Hepatocyte (in vitro differentiated cells): ENCODE data around the gene PCDHA1. TPM values are rescaled to one million over a fixed set of nuclear protein-coding genes. Genes with fewer than 3 reads are reported as not detected.
A peak's percentile ranks its signal among the peaks of the same experiment; 100 is the strongest.
"Not testable (repeated sequence)": the region's sequence is repeated elsewhere in the genome, so short reads cannot be mapped to it uniquely, and the experiment has no call there.

ENCODE experiments used
- DNase-seq: peaks from one replicate; pipeline ENCODE4 v3.0.0-alpha.2; 2016; ENCODE audit warnings: low spot score
- H2AFZ ChIP-seq: fragments of 200-600 bp; sonication (generic); 2 replicates; pipeline ENCODE4 v1.6.0; 2016; ENCODE audit warnings: antibody characterized with exemption, mild to moderate bottlenecking
- H3K27ac ChIP-seq: fragments of 200-600 bp; sonication (generic); 2 replicates; pipeline ENCODE4 v1.5.1; 2016; ENCODE audit warnings: mild to moderate bottlenecking
- H3K27me3 ChIP-seq: fragments of 200-600 bp; sonication (generic); 2 replicates; pipeline ENCODE4 v1.6.1; 2016
- H3K36me3 ChIP-seq: fragments of 200-600 bp; sonication (generic); replicated peaks from 2 replicates; pipeline ENCODE4 v1.5.1; 2016; ENCODE audit warnings: low read depth; ENCODE audit not compliant: insufficient read depth
- H3K4me1 ChIP-seq: fragments of 200-600 bp; sonication (generic); 2 replicates; pipeline ENCODE4 v1.5.1; 2016; ENCODE audit warnings: mild to moderate bottlenecking, moderate library complexity; ENCODE audit not compliant: insufficient read depth
- H3K4me2 ChIP-seq: fragments of 200-600 bp; sonication (generic); 2 replicates; pipeline ENCODE4 v1.6.0; 2016
- H3K4me3 ChIP-seq: fragments of 200-600 bp; sonication (generic); 2 replicates; pipeline ENCODE4 v1.5.1; 2016; ENCODE audit warnings: mild to moderate bottlenecking
- H3K79me2 ChIP-seq: fragments of 200-600 bp; sonication (generic); 2 replicates; pipeline ENCODE4 v1.6.0; 2017; ENCODE audit warnings: mild to moderate bottlenecking
- H3K9me2 ChIP-seq: fragments of 200-600 bp; sonication (generic); replicated peaks from 2 replicates; pipeline ENCODE4 v1.6.0; 2017; ENCODE audit warnings: mild to moderate bottlenecking; ENCODE audit not compliant: insufficient read depth
- H3K9me3 ChIP-seq: fragments of 200-600 bp; sonication (generic); 2 replicates; pipeline ENCODE4 v1.5.1; 2016; ENCODE audit warnings: low read depth, mild to moderate bottlenecking
- H4K20me1 ChIP-seq: fragments of 200-600 bp; sonication (generic); 2 replicates; pipeline ENCODE4 v1.6.0; 2016; ENCODE audit warnings: mild to moderate bottlenecking; ENCODE audit not compliant: insufficient read depth, poor library complexity, severe bottlenecking
- EZH2 ChIP-seq: fragments of 200-600 bp; sonication (generic); IDR thresholded peaks from 2 replicates; pipeline ENCODE4 v1.6.1; 2016; ENCODE audit warnings: antibody characterized with exemption, mild to moderate bottlenecking, borderline replicate concordance
- EZH2phosphoT487 ChIP-seq: fragments of 200-600 bp; sonication (generic); IDR thresholded peaks from one replicate; pipeline ENCODE4 v1.6.1; 2018; ENCODE audit warnings: antibody characterized with exemption, mild to moderate bottlenecking, low read depth, moderate library complexity; ENCODE audit not compliant: unreplicated experiment, severe bottlenecking
- WGBS: methylation state at CpG from one replicate; pipeline ENCODE4 v1.1.6; 2016; ENCODE audit warnings: low lambda C conversion rate; ENCODE audit errors: missing lambda C conversion rate; 5-methylcytosine and 5-hydroxymethylcytosine counted together
- polyA plus RNA-seq: library from polyadenylated mRNA; unstranded; fragments of >200 nt; fragmentation: Nextera tagmentation; extraction: Ambion mirVana; gene quantifications from 2 replicates; pipeline ENCODE4 v1.2.1, GENCODE V29; 2016
- total RNA-seq: library from RNA; depleted of rRNA; stranded (reverse); fragments of >200 nt; gene quantifications from 2 replicates; pipeline ENCODE4 v1.2.3, GENCODE V29; 2014
- TF ChIP-seq, protein P1 (sequence below): fragments of 200-600 bp; sonication (generic); IDR thresholded peaks from 2 replicates; pipeline ENCODE4 v1.5.1; 2016; ENCODE audit warnings: antibody characterized with exemption, mild to moderate bottlenecking; ENCODE audit not compliant: poor library complexity

The PCDHA1 gene
- total and polyA plus RNA-seq, 2 experiments from 2014 or later: not detected

DNA sequence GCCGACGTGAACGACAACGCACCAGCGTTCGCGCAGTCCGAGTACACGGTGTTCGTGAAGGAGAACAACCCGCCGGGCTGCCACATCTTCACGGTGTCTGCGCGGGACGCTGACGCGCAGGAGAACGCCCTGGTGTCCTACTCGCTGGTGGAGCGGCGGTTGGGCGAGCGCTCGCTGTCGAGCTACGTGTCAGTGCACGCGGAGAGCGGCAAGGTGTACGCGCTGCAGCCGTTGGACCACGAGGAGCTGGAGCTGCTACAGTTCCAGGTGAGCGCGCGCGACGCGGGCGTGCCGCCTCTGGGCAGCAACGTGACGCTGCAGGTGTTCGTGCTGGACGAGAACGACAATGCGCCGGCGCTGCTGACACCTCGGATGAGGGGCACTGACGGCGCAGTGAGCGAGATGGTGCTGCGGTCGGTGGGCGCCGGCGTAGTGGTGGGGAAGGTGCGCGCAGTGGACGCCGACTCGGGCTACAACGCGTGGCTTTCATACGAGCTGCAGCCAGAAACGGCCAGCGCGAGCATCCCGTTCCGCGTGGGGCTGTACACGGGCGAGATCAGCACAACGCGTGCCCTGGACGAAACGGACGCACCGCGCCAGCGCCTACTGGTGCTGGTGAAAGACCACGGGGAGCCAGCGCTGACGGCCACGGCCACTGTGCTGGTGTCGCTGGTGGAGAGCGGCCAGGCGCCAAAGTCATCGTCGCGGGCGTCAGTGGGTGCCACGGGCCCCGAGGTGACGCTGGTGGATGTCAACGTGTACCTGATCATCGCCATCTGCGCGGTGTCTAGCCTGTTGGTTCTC, 64.1 kb downstream of the PCDHA1 start:
- not testable (repeated sequence) for H4K20me1 ChIP-seq, H3K4me2 ChIP-seq, H3K4me3 ChIP-seq, H3K79me2 ChIP-seq, H2AFZ ChIP-seq, H3K36me3 ChIP-seq, DNase-seq, H3K4me1 ChIP-seq, H3K27me3 ChIP-seq, H3K9me3 ChIP-seq, H3K9me2 ChIP-seq, H3K27ac ChIP-seq
- over 99% methylated on average over 95 of the region's 101 CpGs for WGBS

DNA sequence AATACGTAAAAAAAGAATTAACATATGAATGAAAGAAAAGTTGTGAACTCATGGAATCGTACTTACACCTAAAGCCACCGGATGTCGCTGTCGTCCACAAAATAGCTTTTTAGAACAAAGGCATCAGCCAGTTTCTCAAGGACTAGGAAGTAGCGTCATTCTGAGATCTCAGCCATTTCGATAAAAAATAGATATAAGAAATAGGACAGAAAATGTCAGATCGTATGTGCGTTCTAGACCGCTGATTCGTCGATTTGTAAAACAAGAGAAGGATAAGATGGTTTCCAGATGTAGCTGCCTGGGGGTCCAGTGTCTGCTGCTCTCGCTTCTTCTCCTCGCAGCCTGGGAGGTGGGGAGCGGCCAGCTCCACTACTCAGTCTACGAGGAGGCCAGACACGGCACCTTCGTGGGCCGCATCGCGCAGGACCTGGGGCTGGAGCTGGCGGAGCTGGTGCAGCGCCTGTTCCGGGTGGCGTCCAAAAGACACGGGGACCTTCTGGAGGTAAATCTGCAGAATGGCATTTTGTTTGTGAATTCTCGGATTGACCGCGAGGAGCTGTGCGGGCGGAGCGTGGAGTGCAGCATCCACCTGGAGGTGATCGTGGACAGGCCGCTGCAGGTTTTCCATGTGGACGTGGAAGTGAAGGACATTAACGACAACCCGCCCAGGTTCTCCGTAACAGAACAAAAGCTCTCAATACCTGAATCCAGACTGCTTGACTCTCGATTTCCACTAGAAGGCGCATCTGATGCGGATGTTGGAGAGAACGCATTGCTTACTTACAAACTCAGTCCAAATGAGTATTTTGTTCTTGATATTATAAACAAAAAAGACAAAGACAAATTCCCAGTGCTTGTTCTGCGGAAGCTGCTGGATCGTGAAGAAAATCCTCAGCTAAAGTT, 70.1 kb downstream of the PCDHA1 start, which contains the start of gene PCDHA10:
PCDHA10 (plus strand) TSS at position 126 of the 903 bp plus-strand sequence; CDS start at position 278, 152 bp downstream.
- DNase-seq: peak; percentile 72
- TF ChIP-seq, protein P1, sequence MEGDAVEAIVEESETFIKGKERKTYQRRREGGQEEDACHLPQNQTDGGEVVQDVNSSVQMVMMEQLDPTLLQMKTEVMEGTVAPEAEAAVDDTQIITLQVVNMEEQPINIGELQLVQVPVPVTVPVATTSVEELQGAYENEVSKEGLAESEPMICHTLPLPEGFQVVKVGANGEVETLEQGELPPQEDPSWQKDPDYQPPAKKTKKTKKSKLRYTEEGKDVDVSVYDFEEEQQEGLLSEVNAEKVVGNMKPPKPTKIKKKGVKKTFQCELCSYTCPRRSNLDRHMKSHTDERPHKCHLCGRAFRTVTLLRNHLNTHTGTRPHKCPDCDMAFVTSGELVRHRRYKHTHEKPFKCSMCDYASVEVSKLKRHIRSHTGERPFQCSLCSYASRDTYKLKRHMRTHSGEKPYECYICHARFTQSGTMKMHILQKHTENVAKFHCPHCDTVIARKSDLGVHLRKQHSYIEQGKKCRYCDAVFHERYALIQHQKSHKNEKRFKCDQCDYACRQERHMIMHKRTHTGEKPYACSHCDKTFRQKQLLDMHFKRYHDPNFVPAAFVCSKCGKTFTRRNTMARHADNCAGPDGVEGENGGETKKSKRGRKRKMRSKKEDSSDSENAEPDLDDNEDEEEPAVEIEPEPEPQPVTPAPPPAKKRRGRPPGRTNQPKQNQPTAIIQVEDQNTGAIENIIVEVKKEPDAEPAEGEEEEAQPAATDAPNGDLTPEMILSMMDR: peak; percentile 60
- TF ChIP-seq EZH2phosphoT487 (no peak), EZH2 (no peak)
- Histone ChIP-seq H2AFZ (peak within 1 kb of the TSS; percentile 56), H3K9me2 (no peaks in the 10 kb centered on the region), H3K4me3 (peak within 1 kb of the TSS; percentile 4), H3K27me3 (no peaks in the 10 kb centered on the region), H3K79me2 (no peaks in the 10 kb centered on the region), H3K9me3 (peaks cover 7% of the 10 kb centered on the region), H3K4me2 (peak within 1 kb of the TSS; percentile 41), H3K36me3 (no peaks in the 10 kb centered on the region), H4K20me1 (no peaks in the 10 kb centered on the region), H3K27ac (peak within 1 kb of the TSS; percentile 64), H3K4me1 (no peaks in the 10 kb centered on the region)
- 24% methylated on average over 44 of the region's 44 CpGs for WGBS

- H3K4me2 ChIP-seq: no peak overlapping the region
- H4K20me1 ChIP-seq: no peaks in the 10 kb centered on the region
- no peaks in the 10 kb centered on the region for H3K9me2 ChIP-seq
- H3K36me3 ChIP-seq: no peaks in the 10 kb centered on the region
- peaks cover 11% of the 10 kb centered on the region for H3K9me3 ChIP-seq
- no peaks in the 10 kb centered on the region for H3K4me1 ChIP-seq
- DNase-seq: no peak
- no peak for TF ChIP-seq EZH2phosphoT487
- no peaks in the 10 kb centered on the region for H3K27me3 ChIP-seq
- WGBS: over 99% methylated on average over 87 of the region's 94 CpGs
- no peak overlapping the region for H2AFZ ChIP-seq
- H3K79me2 ChIP-seq: no peaks in the 10 kb centered on the region
- H3K27ac ChIP-seq: no peak overlapping the region
- H3K4me3 ChIP-seq: no peak overlapping the region
Measured at GRCh38 chr5:140857177-140857986, 71.4 kb downstream of the PCDHA1 start.

DNA sequence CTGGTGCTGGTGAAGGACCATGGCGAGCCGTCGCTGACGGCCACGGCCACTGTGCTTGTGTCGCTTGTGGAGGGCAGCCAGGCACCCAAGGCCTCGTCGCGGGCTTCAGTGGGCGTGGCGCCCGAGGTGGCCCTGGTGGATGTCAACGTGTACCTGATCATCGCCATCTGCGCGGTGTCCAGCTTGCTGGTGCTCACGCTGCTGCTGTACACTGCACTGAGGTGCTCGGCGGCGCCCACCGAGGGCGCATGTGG, 72.0 kb downstream of the PCDHA1 start:
- 98% methylated on average over 20 of the region's 22 CpGs for WGBS
- H3K27me3 ChIP-seq: no peaks in the 10 kb centered on the region
- no peak for TF ChIP-seq EZH2phosphoT487
- no peak for TF ChIP-seq EZH2
- TF ChIP-seq, protein P1: no peak
- no peaks in the 10 kb centered on the region for H3K36me3 ChIP-seq
- no peak overlapping the region for H3K4me2 ChIP-seq
- H3K9me3 ChIP-seq: peaks cover 11% of the 10 kb centered on the region
- H4K20me1 ChIP-seq: no peaks in the 10 kb centered on the region
- no peak overlapping the region for H3K4me3 ChIP-seq
- DNase-seq: no peak
- no peaks in the 10 kb centered on the region for H3K9me2 ChIP-seq
- no peak overlapping the region for H2AFZ ChIP-seq
- no peaks in the 10 kb centered on the region for H3K79me2 ChIP-seq
- no peak overlapping the region for H3K27ac ChIP-seq
- no peaks in the 10 kb centered on the region for H3K4me1 ChIP-seq
